GM18526 (cell line): ENCODE results near the gene TYMS.

Experiments used
- POLR2A ChIP-seq: IDR thresholded peaks from 3 replicates; pipeline ENCODE4 v1.6.1; 2011; ENCODE audit not compliant: insufficient read length; ENCODE audit errors: extremely low read depth

The TYMS gene

GRCh38 chr18:657311-658000 lies at the start of gene TYMS:
Gene TYMS, plus strand, starts transcription at chr18:657653. Its CDS starts 90 bp downstream, at chr18:657743.
- peak; percentile 60 for TF ChIP-seq POLR2A

DNA sequence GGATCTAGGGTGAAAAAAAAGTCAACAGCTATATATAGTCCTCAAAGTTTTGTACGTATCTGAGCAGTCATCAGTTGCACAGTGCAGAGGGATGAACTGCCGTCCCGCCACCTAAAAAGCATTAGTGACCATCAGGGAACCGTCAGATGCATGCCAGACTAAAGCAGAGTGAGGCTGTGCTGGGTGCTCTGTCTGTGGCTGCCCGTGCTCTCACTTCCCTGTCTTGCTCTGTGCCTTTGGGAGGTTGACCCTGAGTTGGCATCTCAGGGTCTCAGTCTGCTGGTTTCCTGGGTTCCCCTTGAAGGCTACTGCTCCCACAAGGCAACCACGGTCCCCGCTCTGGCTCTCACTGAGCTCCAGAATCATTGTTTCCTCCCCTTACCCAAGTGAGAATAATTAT lies 49.5 kb upstream of the TYMS start:
- no peak for TF ChIP-seq POLR2A

DNA sequence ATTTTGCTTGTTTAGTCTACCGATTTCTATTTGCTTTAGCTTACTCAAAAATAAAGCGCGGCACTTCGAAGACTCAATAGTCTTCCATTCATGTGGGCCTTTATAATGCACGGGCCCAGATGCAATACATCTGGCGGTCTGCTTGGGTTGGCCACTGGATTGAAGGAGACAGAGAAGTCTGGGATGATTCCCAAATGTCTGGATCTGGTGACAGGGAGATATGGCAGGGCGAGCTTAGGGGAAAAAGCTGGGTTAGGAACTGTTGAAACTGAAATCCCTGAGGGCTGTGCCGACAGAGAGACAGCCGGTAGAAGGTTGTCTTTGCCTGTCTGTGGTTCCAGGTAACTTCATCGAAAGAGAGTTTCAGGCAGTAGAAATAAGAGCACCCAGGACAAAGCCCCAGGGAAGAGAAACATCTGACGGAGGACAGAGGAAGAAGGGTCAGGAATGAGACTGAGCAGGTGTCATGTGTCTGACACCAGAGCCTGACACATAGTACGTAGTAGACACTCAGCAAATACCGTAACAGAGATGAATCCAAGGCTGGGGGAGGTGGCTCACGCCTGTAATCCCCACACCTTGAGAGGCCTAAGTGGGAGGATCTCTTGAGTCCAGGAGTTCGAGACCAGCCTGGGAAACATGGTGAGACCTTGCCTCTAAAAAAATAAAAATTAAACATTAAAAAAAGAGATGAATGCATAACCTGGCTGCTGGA lies 47.1 kb upstream of the TYMS start:
- TF ChIP-seq POLR2A = no peak

DNA sequence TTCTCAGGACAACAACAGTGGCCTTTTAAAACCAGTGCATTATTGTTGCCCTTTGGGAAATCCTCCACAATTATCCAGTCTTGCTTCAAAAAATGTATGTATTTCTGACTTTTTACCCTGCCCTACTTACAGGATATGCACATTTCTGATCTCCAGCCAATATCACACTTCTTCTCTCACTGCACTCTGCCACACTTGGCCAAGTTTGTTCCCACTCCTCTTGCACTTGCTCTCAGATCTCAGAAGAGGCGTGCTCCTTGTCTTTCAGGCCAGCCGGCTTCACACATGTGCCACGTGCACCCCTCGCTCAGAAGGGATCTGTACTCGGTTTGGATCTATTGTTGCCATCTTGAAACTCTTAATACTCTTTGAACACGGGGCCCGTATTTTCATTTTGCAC lies 45.3 kb upstream of the TYMS start:
- no peak for TF ChIP-seq POLR2A

GRCh38 chr18:614193-614592 lies 43.3 kb upstream of the TYMS start:
- no peak for TF ChIP-seq POLR2A

GRCh38 chr18:615092-615521 lies 42.3 kb upstream of the TYMS start:
- no peak for TF ChIP-seq POLR2A

DNA sequence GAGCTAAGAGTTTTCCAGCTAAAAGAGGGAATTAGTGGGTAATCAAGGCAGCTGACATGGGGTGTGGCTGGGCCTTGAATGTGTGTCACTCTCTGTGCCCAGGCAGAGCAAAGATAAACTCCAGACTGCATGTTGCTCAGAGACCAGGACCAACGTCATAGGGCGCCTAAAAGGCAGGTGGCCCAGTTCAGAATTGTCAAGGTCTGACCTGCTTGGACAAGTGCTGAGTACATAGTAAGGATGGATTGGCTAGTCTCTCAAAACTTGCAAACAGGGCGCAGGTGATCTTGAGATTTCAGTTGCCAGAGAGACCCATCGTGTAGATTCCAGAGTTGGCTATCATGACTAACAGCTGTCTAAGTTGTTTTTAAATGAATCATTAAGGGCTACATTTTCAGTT lies 41.7 kb upstream of the TYMS start:
- TF ChIP-seq POLR2A = no peak

GRCh38 chr18:616380-616995 lies 41.0 kb upstream of the TYMS start:
- no peak for TF ChIP-seq POLR2A

DNA sequence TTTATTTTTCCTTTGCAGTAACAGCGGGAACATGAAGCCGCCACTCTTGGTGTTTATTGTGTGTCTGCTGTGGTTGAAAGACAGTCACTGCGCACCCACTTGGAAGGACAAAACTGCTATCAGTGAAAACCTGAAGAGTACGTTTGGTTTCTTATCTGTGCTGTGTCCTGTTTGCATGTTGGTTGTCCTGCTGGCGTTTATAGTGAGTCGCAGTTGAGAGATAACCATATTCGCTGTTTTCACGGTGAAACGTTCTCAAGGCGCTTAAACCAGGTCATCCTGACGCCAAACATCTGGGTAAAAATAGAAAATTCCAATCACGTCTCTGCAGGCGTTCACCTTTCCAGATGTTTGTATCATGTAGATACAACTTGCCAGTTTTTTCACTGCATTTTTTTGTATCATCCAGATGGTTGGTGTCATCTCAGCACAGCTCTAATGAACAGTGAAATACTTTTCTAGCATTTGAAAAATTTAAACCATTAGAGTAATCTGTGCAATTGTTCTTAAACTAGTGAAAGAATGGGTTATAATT lies 39.4 kb upstream of the TYMS start:
- TF ChIP-seq POLR2A = no peak

- no peak for TF ChIP-seq POLR2A
Observed at GRCh38 chr18:618618-619017, 38.8 kb upstream of the TYMS start.

DNA sequence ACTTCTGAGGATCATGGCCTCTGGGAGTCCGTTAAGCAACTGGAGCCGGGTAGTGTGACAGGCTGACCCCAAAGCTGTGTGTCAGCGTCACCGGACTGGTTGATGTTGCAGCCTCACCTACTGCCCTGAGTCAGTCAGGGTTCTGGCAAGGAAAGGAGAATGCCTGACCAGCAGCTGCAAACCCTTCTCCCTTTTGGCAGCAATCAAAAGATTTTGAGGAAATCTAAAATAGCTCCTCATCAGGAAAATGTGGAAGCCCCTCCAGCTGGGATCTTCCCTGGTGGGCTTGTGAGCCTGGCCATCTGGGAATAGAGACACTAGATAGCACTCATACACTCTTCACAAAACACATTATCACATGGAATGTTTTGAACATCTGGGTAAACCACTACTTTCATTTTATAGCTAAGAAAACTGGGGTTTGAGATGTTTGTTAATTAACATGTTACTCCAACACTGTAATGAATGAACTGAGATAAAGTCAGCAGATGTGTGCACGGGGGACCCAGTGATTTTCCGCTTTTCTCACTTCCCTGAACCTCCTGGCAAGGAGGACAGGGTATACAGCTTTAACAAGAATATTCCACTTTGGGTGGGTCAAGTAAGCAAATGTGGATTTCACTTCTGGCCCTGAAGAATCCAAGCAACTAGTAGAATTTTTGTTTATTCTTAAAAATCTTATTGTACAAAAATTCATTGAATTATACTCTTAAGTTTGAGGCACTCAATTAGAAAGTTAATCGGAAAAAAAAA lies 36.0 kb upstream of the TYMS start:
- no peak for TF ChIP-seq POLR2A

DNA sequence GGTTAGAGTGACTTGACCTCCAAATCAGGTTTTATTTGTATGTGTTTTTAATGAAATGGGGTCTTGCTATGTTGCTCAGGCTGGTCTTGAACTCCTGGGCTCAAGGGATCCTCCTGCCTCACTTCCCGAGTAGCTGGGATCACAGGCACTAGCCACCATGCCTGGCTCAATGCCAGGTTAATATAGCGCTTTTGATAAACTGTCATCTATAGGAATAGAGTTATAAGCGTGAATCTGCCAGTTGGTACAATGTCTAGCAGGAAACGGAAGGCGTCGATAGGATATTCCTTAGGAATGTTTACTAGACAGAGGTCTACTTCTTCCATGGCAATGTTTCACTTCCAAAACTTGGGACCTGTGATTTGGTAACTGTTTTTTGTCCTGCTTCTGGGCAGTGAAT lies 35.2 kb upstream of the TYMS start:
- TF ChIP-seq POLR2A = no peak

- no peak for TF ChIP-seq POLR2A
Observed at GRCh38 chr18:623761-624620, 33.5 kb upstream of the TYMS start.

DNA sequence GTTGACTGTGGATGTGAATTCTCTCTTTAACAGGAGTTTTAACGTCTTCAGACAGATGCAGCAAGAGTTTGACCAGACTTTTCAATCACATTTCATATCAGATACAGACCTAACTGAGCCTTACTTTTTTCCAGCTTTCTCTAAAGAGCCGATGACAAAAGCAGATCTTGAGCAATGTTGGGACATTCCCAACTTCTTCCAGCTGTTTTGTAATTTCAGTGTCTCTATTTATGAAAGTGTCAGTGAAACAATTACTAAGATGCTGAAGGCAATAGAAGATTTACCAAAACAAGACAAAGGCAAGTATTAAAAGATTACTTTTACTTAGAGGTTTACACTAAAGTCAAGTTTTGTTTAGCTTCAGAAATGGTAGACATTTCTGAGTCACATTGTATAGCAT lies 30.2 kb upstream of the TYMS start:
- no peak for TF ChIP-seq POLR2A
